Amygdala (tissue), 56 donors: ENCODE data around the gene SETD3.
"Not testable (repeated sequence)": the region's sequence is repeated elsewhere in the genome, so short reads cannot be mapped to it uniquely, and the experiment has no call there.

Experiments
- DNase-seq, 56 donors: peaks; one replicate each; lab custom pipeline; 2025; lab: John Stamatoyannopoulos, UW

The SETD3 gene

DNA sequence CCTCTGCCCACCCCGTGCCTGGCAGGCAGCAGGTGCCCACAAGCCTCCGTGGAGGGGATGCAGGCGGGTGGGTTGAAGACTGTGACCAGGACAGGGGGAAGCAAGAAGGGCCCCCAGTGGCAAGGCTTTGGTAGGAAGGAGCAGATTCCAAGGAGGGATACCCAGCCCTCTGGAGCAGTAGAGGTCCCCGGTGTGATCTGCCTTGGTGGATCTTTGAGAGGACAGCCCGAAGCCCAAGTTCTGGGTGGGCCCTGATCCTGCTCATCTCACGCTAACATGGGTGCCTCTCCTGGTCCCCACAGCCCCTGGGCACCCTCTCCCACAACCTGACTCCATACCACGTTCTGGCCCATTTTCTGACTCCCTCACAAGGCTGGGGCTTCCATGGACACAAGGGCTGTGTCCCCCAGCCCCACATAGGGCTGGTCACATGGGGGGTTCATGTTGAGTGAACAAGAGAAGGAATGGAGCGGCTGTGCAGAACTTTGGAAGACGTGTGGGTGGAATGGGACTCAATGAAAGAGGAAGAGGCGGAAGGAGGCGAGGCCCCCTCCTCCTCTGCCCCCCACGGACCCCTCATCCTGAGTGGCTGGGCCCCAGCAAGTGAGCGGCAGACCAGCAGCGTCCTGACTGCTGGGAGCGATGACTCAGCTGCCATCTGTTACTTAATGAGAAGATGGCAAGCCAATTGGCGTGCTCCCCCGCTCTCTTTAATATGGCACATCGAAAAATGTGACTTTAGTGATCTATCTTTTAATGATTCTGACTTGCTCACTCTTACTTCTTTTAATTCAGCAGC, 131.6 kb downstream of the SETD3 start:
- peak in 10 of 56 donors; percentile 8 to 38 (median 31) for DNase-seq

DNA sequence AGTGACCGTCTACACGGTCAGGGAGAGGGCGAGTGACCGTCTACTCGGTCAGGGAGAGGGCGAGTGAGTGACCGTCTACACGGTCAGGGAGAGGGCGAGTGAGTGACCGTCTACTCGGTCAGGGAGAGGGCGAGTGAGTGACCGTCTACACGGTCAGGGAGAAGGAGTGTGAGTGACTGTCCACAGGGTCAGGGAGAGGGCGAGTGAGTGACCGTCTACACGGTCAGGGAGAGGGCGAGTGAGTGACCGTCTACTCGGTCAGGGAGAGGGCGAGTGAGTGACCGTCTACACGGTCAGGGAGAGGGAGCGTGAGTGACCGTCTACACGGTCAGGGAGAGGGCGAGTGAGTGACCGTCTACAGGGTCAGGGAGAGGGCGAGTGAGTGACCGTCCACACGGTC, 132.4 kb downstream of the SETD3 start:
- not testable (repeated sequence) for DNase-seq
